K562 (cell line): ENCODE results near the gene DAPP1. TPM values are rescaled to one million over a fixed set of nuclear protein-coding genes. Genes with fewer than 3 reads are reported as not detected.

Experiments used
- ATAC-seq: fragments of 200-7000 bp; cut with Tn5 transposase; 3 replicates; pipeline ENCODE4 v1.9.1; 2020; ENCODE audit warnings: moderate library complexity
- BruUV-seq: library from RNA; stranded (reverse); fragments of 400-500 nt; replicated peaks from 2 replicates; lab custom pipeline; 2021; lab: Mats Ljungman, UMichigan
- CTCF ChIA-PET: fragments of 300-600 bp; formaldehyde crosslinking; extraction: SDS; loops from one replicate; lab custom pipeline; 2021; ENCODE audit warnings: low intra/inter-chr PET ratio; lab: Yijun Ruan, JAX
- POLR2A ChIA-PET: fragments of 300-600, 350-650 bp; sonication (Branson Sonifier 250); formaldehyde crosslinking; extraction: SDS; loops from one replicate; lab custom pipeline; 2021; ENCODE audit warnings: antibody characterized with exemption, inconsistent platforms; lab: Yijun Ruan, JAX
- DNase-seq, 4 experiments: peaks; one replicate each; pipeline versions ENCODE4 v3.0.0 to v3.0.0-alpha.2; 2011 to 2018; ENCODE audit warnings: low spot score in 3 of 4, mixed read lengths in 3 of 4; ENCODE audit errors: extremely low read depth in 1 of 4
- FAIRE-seq: peaks from 2 replicates; lab custom pipeline; 2011; peaks lifted over from hg19 to GRCh38; lab: Jason Lieb, UNC
- H2AFZ ChIP-seq: 2 replicates; pipeline ENCODE4 v1.6.0; 2011; ENCODE audit warnings: low read depth, low read length, control low read depth, inconsistent platforms
- H3K27ac ChIP-seq: fragments of 200-600 bp; 3 replicates; pipeline ENCODE4 v1.8.0; 2011; ENCODE audit warnings: low read depth, mild to moderate bottlenecking, control low read depth, inconsistent platforms, low read length, moderate library complexity, mixed read lengths; ENCODE audit errors: extremely low read depth
- H3K27me3 ChIP-seq, 2 experiments: fragments of 300-600 bp in 1 of 2; 2 replicates in 1 of 2; 3 replicates in 1 of 2; pipeline versions ENCODE4 v1.6.0 to v1.8.0; 2011; ENCODE audit warnings: inconsistent platforms in 2 of 2, low read length in 2 of 2, mild to moderate bottlenecking in 1 of 2, mixed read lengths in 1 of 2, moderate library complexity in 1 of 2; ENCODE audit not compliant: control insufficient read depth in 2 of 2, insufficient read depth in 2 of 2
- H3K36me3 ChIP-seq: fragments of 300-600 bp; 3 replicates; pipeline ENCODE4 v1.8.0; 2011; ENCODE audit warnings: mild to moderate bottlenecking, low read length, inconsistent platforms; ENCODE audit not compliant: control insufficient read depth, insufficient read depth
- H3K4me1 ChIP-seq, 2 experiments: fragments of 200-600 bp in 1 of 2; replicated peaks in 1 of 2; 2 replicates in 1 of 2; 3 replicates in 1 of 2; pipeline versions ENCODE4 v1.5.1 to v1.8.0; 2011; ENCODE audit warnings: inconsistent platforms in 2 of 2, low read length in 2 of 2, mild to moderate bottlenecking in 1 of 2, mixed read lengths in 1 of 2, moderate library complexity in 1 of 2; ENCODE audit not compliant: control insufficient read depth in 2 of 2, insufficient read depth in 2 of 2
- H3K4me2 ChIP-seq: 2 replicates; pipeline ENCODE4 v1.6.1; 2011; ENCODE audit warnings: low read length, control low read depth, inconsistent platforms, mixed read lengths; ENCODE audit not compliant: insufficient read depth
- H3K4me3 ChIP-seq: fragments of 200-600 bp; sonication (generic), shearing (Covaris generic); 2 replicates; pipeline ENCODE4 v1.5.1; 2016; ENCODE audit warnings: control low read depth, inconsistent platforms
- H3K79me2 ChIP-seq: fragments of 200-600 bp; 3 replicates; pipeline ENCODE4 v1.8.0; 2011; ENCODE audit warnings: low read length, inconsistent platforms; ENCODE audit not compliant: control insufficient read depth, insufficient read depth
- H3K9ac ChIP-seq, 2 experiments: 2 replicates each; pipeline versions ENCODE4 v1.6.0 to v1.6.1; 2011; ENCODE audit warnings: low read depth in 2 of 2, low read length in 2 of 2, control low read depth in 1 of 2, inconsistent platforms in 1 of 2, mild to moderate bottlenecking in 1 of 2, mixed read lengths in 1 of 2; ENCODE audit not compliant: insufficient read depth in 1 of 2
- H3K9me1 ChIP-seq: one replicate; pipeline ENCODE4 v1.6.0; 2011; ENCODE audit warnings: inconsistent platforms, mild to moderate bottlenecking, low read length, moderate library complexity; ENCODE audit not compliant: control insufficient read depth, insufficient read depth
- H3K9me3 ChIP-seq: replicated peaks from 2 replicates; pipeline ENCODE4 v1.5.1; 2011; ENCODE audit warnings: low read depth, low read length, inconsistent platforms; ENCODE audit not compliant: control insufficient read depth, insufficient read depth
- H4K20me1 ChIP-seq: replicated peaks from 2 replicates; pipeline ENCODE4 v1.6.1; 2011; ENCODE audit warnings: low read length, inconsistent platforms, mixed read lengths; ENCODE audit not compliant: control insufficient read depth, insufficient read depth
- C11orf30 ChIP-seq: fragments of 450-650 bp; IDR thresholded peaks from 2 replicates; pipeline ENCODE4 v1.6.1; 2016; ENCODE audit warnings: low read depth, mild to moderate bottlenecking
- CTBP1 ChIP-seq: fragments of 450-650 bp; IDR thresholded peaks from 2 replicates; pipeline ENCODE4 v1.6.1; 2016; ENCODE audit warnings: borderline replicate concordance
- DEAF1 ChIP-seq: fragments of 450-650 bp; formaldehyde crosslinking; IDR thresholded peaks from 2 replicates; pipeline ENCODE4 v1.4.0; 2020; ENCODE audit warnings: mild to moderate bottlenecking, moderate library complexity
- DIDO1 ChIP-seq: fragments of 450-650 bp; IDR thresholded peaks from 2 replicates; pipeline ENCODE4 v1.6.1; 2016; ENCODE audit warnings: low read depth, missing biosample characterization, missing genetic modification characterization
- FOXA1 ChIP-seq: fragments of 450-650 bp; IDR thresholded peaks from 2 replicates; pipeline ENCODE4 v1.6.1; 2016; ENCODE audit warnings: mild to moderate bottlenecking, borderline replicate concordance
- ID3 ChIP-seq, 2 experiments: fragments of 250-450 bp in 1 of 2; fragments of 450-650 bp in 1 of 2; sonication (Bioruptor Pico) in 1 of 2; IDR thresholded peaks; 2 replicates each; pipeline versions ENCODE4 v1.6.1 to v1.8.0; 2016 to 2021; ENCODE audit warnings: mild to moderate bottlenecking in 2 of 2, moderate library complexity in 2 of 2, missing compliant biosample characterization in 1 of 2, missing genetic modification characterization in 1 of 2
- MAFF ChIP-seq: IDR thresholded peaks from 2 replicates; pipeline ENCODE4 v1.6.1; 2012; ENCODE audit warnings: low read length, improper control_type of control experiment
- MAFG ChIP-seq: fragments of 450-650 bp; conservative IDR thresholded peaks from 2 replicates; pipeline ENCODE4 v1.6.1; 2016; ENCODE audit warnings: missing genetic modification characterization, missing compliant biosample characterization
- MAFK ChIP-seq: IDR thresholded peaks from 2 replicates; pipeline ENCODE4 v1.6.1; 2011; ENCODE audit warnings: low read length, improper control_type of control experiment
- ZBED1 ChIP-seq: IDR thresholded peaks from 2 replicates; pipeline ENCODE4 v1.6.1; 2014
- ZNF134 ChIP-seq: fragments of 250-450 bp; sonication (Bioruptor Pico); conservative IDR thresholded peaks from 2 replicates; pipeline ENCODE4 v1.4.0; 2020
- ZNF316 ChIP-seq: fragments of 450-650 bp; IDR thresholded peaks from 2 replicates; pipeline ENCODE4 v1.6.1; 2016
- ZNF318 ChIP-seq, 2 experiments: fragments of 450-650 bp; IDR thresholded peaks; 2 replicates each; pipeline ENCODE4 v1.6.1; 2016; ENCODE audit warnings: mild to moderate bottlenecking in 2 of 2, borderline replicate concordance in 1 of 2, low read depth in 1 of 2, moderate library complexity in 1 of 2
- ZNF79 ChIP-seq: fragments of 250-450 bp; sonication (Bioruptor Pico); IDR thresholded peaks from 2 replicates; pipeline ENCODE4 v1.4.0; 2020; ENCODE audit warnings: low read depth, mild to moderate bottlenecking, moderate library complexity
- in situ Hi-C: fragments of 300-500 bp; cut with MboI; formaldehyde crosslinking; loops from 4 replicates; pipeline ENCODE4 v1.15.0; 2018; ENCODE audit warnings: inconsistent platforms, mixed read lengths
- intact Hi-C: fragments of 100-400 bp; cut with micrococcal nuclease; formaldehyde crosslinking; loops from 2 replicates; pipeline ENCODE4 v1.14.2; 2022
- polyA plus RNA-seq, 8 experiments: library from polyadenylated mRNA; depleted of rRNA in 4 of 8; stranded (reverse) in 5 of 8; unstranded in 3 of 8; fragments of >200 nt; fragmentation: Nextera tagmentation in 2 of 8; fragmentation: Illumina TruSeq in 1 of 8; extraction: Ambion mirVana in 2 of 8; extraction: Trizol in 1 of 8; gene quantifications; 2 replicates each; pipeline versions ENCODE4 v1.2.1 to v1.2.3, GENCODE V29; 2011 to 2014; ENCODE audit warnings: inconsistent platforms in 1 of 8, missing spikeins in 1 of 8
- total RNA-seq, 7 experiments: library from RNA; depleted of rRNA in 6 of 7; stranded (reverse); fragments of >200 nt in 6 of 7; fragmentation: Illumina TruSeq in 2 of 7; extraction: Trizol in 2 of 7; gene quantifications; 2 replicates each; pipeline versions ENCODE4 v1.2.1 to v1.2.3, GENCODE V29; 2011 to 2021; ENCODE audit warnings: low replicate concordance in 1 of 7

The DAPP1 gene
- total and polyA plus RNA-seq, 9 of the 15 experiments (the other 6 are each of a cell fraction or from before 2014, with no cell fraction given): 1.9 to 7.2 (median 3.6) TPM

GRCh38 chr4:99885687-99886086 lies 69.1 kb downstream of the DAPP1 start:
- Histone ChIP-seq H3K27ac (no peak overlapping the region), H3K9me1 (no peaks in the 10 kb centered on the region), H3K36me3 (peaks cover 55% of the 10 kb centered on the region), H3K9ac (no peak overlapping the region), H3K27me3 (no peaks in the 10 kb centered on the region), H3K9me3 (no peaks in the 10 kb centered on the region), H3K4me2 (no peak overlapping the region), H3K79me2 (peaks cover 14% of the 10 kb centered on the region; the same call in 2 of the 3 replicates), H3K4me1 (no peaks in the 10 kb centered on the region), H2AFZ (no peak overlapping the region), H4K20me1 (no peaks in the 10 kb centered on the region), H3K4me3 (no peak overlapping the region)
- DNase-seq (no peak), FAIRE-seq (no peak), ATAC-seq (no peak)
- in situ Hi-C loops: no loop called here
- CTCF ChIA-PET: interaction anchor here (0.5 to 2.3 kb wide), 4 partner anchors 74 to 465 kb away, joined by 3 to 21 read pairs (median 9); no protein-coding TSS in a partner anchor
- POLR2A ChIA-PET: interaction anchor here (1.3 kb wide), 1 partner anchor 10 kb away, joined by 6 read pairs; no protein-coding TSS in a partner anchor
- intact Hi-C loops: loop anchor here (1.0 to 5.0 kb wide), 4 partner anchors 64 to 325 kb away; no protein-coding TSS in a partner anchor
- BruUV-seq: no TSS peak
- TF ChIP-seq ZNF316 (peak; percentile 97), DEAF1 (CRISPR knock-in tag) (no peak), MAFF (peak; percentile 89), ID3 (CRISPR knock-in tag; IDR thresholded peaks at IDR 0.05) (no peak), ID3 (tag; IDR thresholded peaks at IDR 0.05) (no peak), MAFG (tag) (peak; percentile 85), FOXA1 (no peak), ZBED1 (no peak), DIDO1 (tag) (no peak), CTBP1 (no peak), ZNF79 (CRISPR knock-in tag) (no peak), MAFK (peak; percentile 91), ZNF134 (CRISPR knock-in tag) (no peak), ZNF318 (IDR thresholded peaks at IDR 0.05; ENCODE audit: borderline replicate concordance in 1 of 2, low read depth in 1 of 2) (no peak), C11orf30 (peak; percentile 92)
